CD4-positive, alpha-beta T cell (primary cell): ENCODE results near the gene CDHR2. TPM values are rescaled to one million over a fixed set of nuclear protein-coding genes. Genes with fewer than 3 reads are reported as not detected.

Experiments
- ATAC-seq: fragments of 200-7000 bp; cut with Tn5 transposase; one replicate; pipeline ENCODE4 v1.10.0; 2022; ENCODE audit warnings: mild to moderate bottlenecking; ENCODE audit not compliant: poor library complexity
- CTCF ChIA-PET: fragments of 350-600 bp; sonication (Branson Sonifier 250); formaldehyde crosslinking; loops from one replicate; lab custom pipeline; 2021; ENCODE audit warnings: antibody characterized with exemption, inconsistent platforms; lab: Charles Lee
- POLR2A ChIA-PET: fragments of 350-600 bp; sonication (Branson Sonifier 250); formaldehyde crosslinking; loops from one replicate; lab custom pipeline; 2021; ENCODE audit warnings: antibody characterized with exemption, inconsistent platforms; lab: Charles Lee
- DNase-seq, 14 experiments: peaks; one replicate each; pipeline ENCODE4 v3.0.0-alpha.2; 2013 to 2020; ENCODE audit warnings: mixed read lengths in 2 of 14
- H3K27ac ChIP-seq, 2 donors: one replicate each; pipeline versions ENCODE4 v1.5.1 to v1.7.0; 2013; ENCODE audit warnings: low read length in 2 of 2, low read depth in 1 of 2, mild to moderate bottlenecking in 1 of 2
- H3K27me3 ChIP-seq, 2 experiments: 1 replicate in 1 of 2; 2 replicates in 1 of 2; pipeline versions ENCODE4 v1.6.1 to v1.7.0; 2013; ENCODE audit warnings: low read length in 2 of 2, control low read depth in 1 of 2, mild to moderate bottlenecking in 1 of 2, moderate library complexity in 1 of 2; ENCODE audit not compliant: insufficient read depth in 2 of 2, control insufficient read depth in 1 of 2
- H3K36me3 ChIP-seq: one replicate; pipeline ENCODE4 v1.6.1; 2013; ENCODE audit warnings: low read length, control low read depth; ENCODE audit not compliant: insufficient read depth
- H3K4me1 ChIP-seq: one replicate; pipeline ENCODE4 v1.6.1; 2013; ENCODE audit warnings: low read length, control low read depth; ENCODE audit not compliant: insufficient read depth
- H3K4me3 ChIP-seq: one replicate; pipeline ENCODE4 v1.5.1; 2013; ENCODE audit warnings: mild to moderate bottlenecking, low read length, moderate library complexity
- H3K9me3 ChIP-seq, 2 experiments: 1 replicate in 1 of 2; 2 replicates in 1 of 2; pipeline versions ENCODE4 v1.6.1 to v1.7.0; 2013; ENCODE audit warnings: low read length in 2 of 2, mild to moderate bottlenecking in 2 of 2, control low read depth in 1 of 2, moderate library complexity in 1 of 2; ENCODE audit not compliant: control insufficient read depth in 1 of 2, insufficient read depth in 1 of 2
- H3K27ac Mint-ChIP-seq: one replicate; pipeline ENCODE4 v1.8.0; 2020; ENCODE audit warnings: mixed read lengths
- H3K27me3 Mint-ChIP-seq: one replicate; pipeline ENCODE4 v1.8.0; 2021; ENCODE audit warnings: mixed read lengths
- H3K36me3 Mint-ChIP-seq: one replicate; pipeline ENCODE4 v1.8.0; 2021; ENCODE audit warnings: low read depth, mixed read lengths
- H3K4me1 Mint-ChIP-seq: one replicate; pipeline ENCODE4 v1.8.0; 2021; ENCODE audit warnings: low read depth, mixed read lengths
- H3K4me3 Mint-ChIP-seq: one replicate; pipeline ENCODE4 v1.8.0; 2020; ENCODE audit warnings: mild to moderate bottlenecking, mixed read lengths
- H3K9me3 Mint-ChIP-seq: one replicate; pipeline ENCODE4 v1.8.0; 2020; ENCODE audit warnings: mixed read lengths
- intact Hi-C, 2 experiments: fragments of 100-400 bp; cut with DNase I in 1 of 2; cut with micrococcal nuclease in 1 of 2; formaldehyde crosslinking; loops; one replicate each; pipeline versions ENCODE4 v1.15.1 to v1.9.0; 2023 to 2025; cut with DNase I, micrococcal nuclease
- total RNA-seq, 174 experiments: library from RNA in 2 of 174; stranded (reverse) in 2 of 174; gene quantifications; one replicate each; pipeline ENCODE4 v1.2.3 and lab custom pipeline; 2021 to 2026
- TF ChIP-seq, protein P1 (sequence below): fragments of 200-600 bp; IDR thresholded peaks from one replicate; pipeline ENCODE4 v1.8.0; 2022; ENCODE audit warnings: antibody characterized with exemption, mild to moderate bottlenecking

The CDHR2 gene
- total RNA-seq, 2 experiments from 2014 or later: 1.6 to 2.0 TPM

DNA sequence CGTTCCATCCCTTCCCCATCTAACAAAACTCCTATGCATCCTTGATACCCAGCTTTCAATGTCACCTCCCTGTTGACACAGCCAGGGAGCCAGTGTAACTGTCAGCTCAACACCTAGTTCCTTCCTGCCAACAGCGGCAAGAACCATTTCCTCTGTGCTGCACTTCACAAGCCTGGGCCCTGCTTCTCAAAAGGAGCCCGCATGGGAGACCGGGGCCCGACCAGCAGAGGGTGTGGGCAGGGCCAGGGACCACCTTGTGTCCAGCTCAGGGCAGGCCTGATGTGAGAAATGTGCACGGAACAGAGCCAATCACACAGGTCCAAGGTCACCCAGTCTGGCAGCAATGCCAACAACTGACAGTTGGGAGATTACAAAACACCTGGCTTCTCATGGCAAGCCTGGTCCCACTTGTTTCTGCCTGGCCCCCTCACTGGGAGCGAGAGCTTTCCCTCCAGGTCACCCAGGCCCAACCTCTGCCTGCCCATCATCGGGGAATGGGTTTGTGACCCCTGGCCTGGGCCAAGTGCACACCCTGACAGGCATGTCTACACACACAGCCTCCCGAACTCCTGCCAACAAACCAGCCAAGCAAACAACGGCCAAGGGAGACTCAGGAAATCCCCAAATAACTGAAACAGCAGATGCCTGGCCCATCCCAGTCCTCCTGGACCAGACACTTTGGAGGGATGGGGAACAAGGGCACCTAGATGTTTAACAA is 15.1 kb upstream of the CDHR2 start:
- Histone ChIP-seq H3K27ac (peak overlapping the region; percentile 99), H3K4me1 (peaks cover 78% of the 10 kb centered on the region), H3K36me3 (peaks cover 35% of the 10 kb centered on the region), H3K4me3 (peak overlapping the region; percentile 98), H3K27me3 (no peaks in the 10 kb centered on the region), H3K9me3 (peaks cover 0 to 3% of the 10 kb centered on the region in 2 experiments)
- peak; percentile 8 for ATAC-seq
- ChIA-PET POLR2A (interaction anchor here (0.7 to 10.1 kb wide), 13 partner anchors 9 to 172 kb away, joined by 3 to 185 read pairs (median 5); partner anchors contain the start of genes CLTB, FAF2, HIGD2A and KIAA1191), CTCF (interaction anchor here (1.1 to 7.1 kb wide), 6 partner anchors 9 to 127 kb away, joined by 3 to 42 read pairs (median 9); partner anchors contain the start of genes CLTB and FAF2)
- TF ChIP-seq, protein P1, sequence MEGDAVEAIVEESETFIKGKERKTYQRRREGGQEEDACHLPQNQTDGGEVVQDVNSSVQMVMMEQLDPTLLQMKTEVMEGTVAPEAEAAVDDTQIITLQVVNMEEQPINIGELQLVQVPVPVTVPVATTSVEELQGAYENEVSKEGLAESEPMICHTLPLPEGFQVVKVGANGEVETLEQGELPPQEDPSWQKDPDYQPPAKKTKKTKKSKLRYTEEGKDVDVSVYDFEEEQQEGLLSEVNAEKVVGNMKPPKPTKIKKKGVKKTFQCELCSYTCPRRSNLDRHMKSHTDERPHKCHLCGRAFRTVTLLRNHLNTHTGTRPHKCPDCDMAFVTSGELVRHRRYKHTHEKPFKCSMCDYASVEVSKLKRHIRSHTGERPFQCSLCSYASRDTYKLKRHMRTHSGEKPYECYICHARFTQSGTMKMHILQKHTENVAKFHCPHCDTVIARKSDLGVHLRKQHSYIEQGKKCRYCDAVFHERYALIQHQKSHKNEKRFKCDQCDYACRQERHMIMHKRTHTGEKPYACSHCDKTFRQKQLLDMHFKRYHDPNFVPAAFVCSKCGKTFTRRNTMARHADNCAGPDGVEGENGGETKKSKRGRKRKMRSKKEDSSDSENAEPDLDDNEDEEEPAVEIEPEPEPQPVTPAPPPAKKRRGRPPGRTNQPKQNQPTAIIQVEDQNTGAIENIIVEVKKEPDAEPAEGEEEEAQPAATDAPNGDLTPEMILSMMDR: no peak
- no peaks in the 10 kb centered on the region for H3K27me3 Mint-ChIP-seq
- peaks cover 60% of the 10 kb centered on the region for H3K4me1 Mint-ChIP-seq
- peak overlapping the region; percentile 99 for H3K4me3 Mint-ChIP-seq
- H3K27ac Mint-ChIP-seq: peak overlapping the region; percentile 100
- intact Hi-C loops: loop anchor here (2.0 to 10.0 kb wide), 3 partner anchors 85 to 601 kb away; partner anchors contain the start of genes FAF2 (in 1 of the 2), HIGD2A (in 1 of the 2), NOP16 (in 1 of the 2) and NSD1 (in 1 of the 2)
- peaks cover 73% of the 10 kb centered on the region for H3K36me3 Mint-ChIP-seq
- no peaks in the 10 kb centered on the region for H3K9me3 Mint-ChIP-seq
- peak in 11 of 14 experiments; percentile 43 to 81 (median 64) for DNase-seq

DNA sequence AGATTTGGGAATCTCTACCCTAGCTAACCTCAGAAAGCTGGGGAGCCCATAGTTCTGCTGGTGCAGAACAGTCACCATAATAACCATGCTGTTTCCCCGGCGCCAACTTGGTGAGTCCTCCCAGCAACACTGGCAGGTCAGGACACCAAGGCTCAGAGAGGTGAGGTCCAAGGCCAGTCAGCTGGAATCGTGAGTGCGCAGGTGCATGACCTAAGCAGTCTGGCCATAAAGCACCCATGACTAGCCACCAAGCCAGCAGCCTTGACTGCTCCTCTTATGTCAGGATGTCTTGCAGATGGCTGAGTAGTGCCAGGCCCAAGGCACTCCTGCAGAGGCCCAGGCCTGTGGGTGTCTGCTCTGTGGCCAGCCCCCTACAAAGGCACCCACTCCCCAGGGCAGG is 14.5 kb upstream of the CDHR2 start:
- Mint-ChIP-seq H3K27ac (peak overlapping the region; percentile 100), H3K36me3 (peaks cover 67% of the 10 kb centered on the region), H3K4me1 (peaks cover 63% of the 10 kb centered on the region), H3K9me3 (no peaks in the 10 kb centered on the region), H3K4me3 (peak overlapping the region; percentile 99), H3K27me3 (no peaks in the 10 kb centered on the region)
- peaks cover 78% of the 10 kb centered on the region for H3K4me1 ChIP-seq
- TF ChIP-seq, protein P1: no peak
- H3K4me3 ChIP-seq: peak overlapping the region; percentile 98
- peaks cover 0 to 3% of the 10 kb centered on the region in 2 experiments for H3K9me3 ChIP-seq
- POLR2A ChIA-PET: interaction anchor here (1.3 to 10.1 kb wide), 13 partner anchors 9 to 892 kb away, joined by 3 to 185 read pairs (median 7); partner anchors contain the start of genes CLTB, FAF2, GRK6 and HIGD2A
- H3K27ac ChIP-seq: peak overlapping the region; percentile 99
- H3K27me3 ChIP-seq: no peaks in the 10 kb centered on the region
- ATAC-seq: no peak
- no peak for DNase-seq
- CTCF ChIA-PET: interaction anchor here (1.3 to 7.1 kb wide), 4 partner anchors 8 to 118 kb away, joined by 4 to 42 read pairs (median 24); partner anchors contain the start of genes CLTB and FAF2
- intact Hi-C loops: loop anchor here (2.0 to 10.0 kb wide), 7 partner anchors 38 to 1058 kb away; partner anchors contain the start of genes CLTB (in 1 of the 2), FAF2 (in 1 of the 2), HIGD2A (in 1 of the 2) and NOP16 (in 1 of the 2)
- H3K36me3 ChIP-seq: peaks cover 29% of the 10 kb centered on the region

DNA sequence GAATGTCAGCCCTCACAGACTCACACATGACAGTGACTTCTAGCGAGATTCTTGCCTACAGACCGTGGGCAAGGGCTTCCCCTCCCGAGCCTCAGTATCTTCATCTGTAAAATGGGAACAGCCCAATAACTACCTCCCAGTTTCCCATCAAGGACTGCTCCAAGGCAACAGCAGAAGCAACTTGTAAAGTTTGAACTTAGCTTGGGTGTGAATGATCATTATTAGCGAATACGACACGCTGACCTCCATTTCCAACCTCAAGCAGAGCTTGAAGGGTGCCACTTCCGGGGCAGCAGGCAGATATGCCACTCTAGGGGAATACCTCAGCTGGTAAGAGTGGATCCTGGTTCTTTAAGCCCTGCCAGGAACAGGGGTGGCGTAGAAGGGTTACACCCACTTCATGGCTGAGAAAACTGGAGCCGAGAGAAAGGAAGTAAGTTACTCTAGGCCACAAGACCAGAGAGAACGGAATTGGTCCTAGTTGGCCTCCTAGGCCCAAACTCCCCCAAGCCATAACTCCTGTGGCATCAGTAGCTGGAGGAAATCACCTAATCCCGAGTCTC is 14.0 kb upstream of the CDHR2 start:
- peaks cover 79% of the 10 kb centered on the region for H3K4me1 ChIP-seq
- H3K4me3 ChIP-seq: peak overlapping the region; percentile 98
- intact Hi-C loops: loop anchor here (2.0 to 10.0 kb wide), 7 partner anchors 37 to 1057 kb away; partner anchors contain the start of genes CLTB (in 1 of the 2), FAF2 (in 1 of the 2), HIGD2A (in 1 of the 2) and NOP16 (in 1 of the 2)
- peaks cover 0 to 3% of the 10 kb centered on the region in 2 experiments for H3K9me3 ChIP-seq
- H3K36me3 ChIP-seq: peaks cover 27% of the 10 kb centered on the region
- H3K4me1 Mint-ChIP-seq: peaks cover 65% of the 10 kb centered on the region
- DNase-seq (peak in 8 of 14 experiments; percentile 20 to 88 (median 51)), ATAC-seq (no peak)
- H3K27ac ChIP-seq: peak overlapping the region; percentile 99
- TF ChIP-seq, protein P1: no peak
- H3K27me3 ChIP-seq: no peaks in the 10 kb centered on the region
- POLR2A ChIA-PET: interaction anchor here (0.9 to 10.1 kb wide), 10 partner anchors 9 to 892 kb away, joined by 3 to 185 read pairs (median 12); partner anchors contain the start of genes CLTB, FAF2, GRK6 and TSPAN17
- peaks cover 63% of the 10 kb centered on the region for H3K36me3 Mint-ChIP-seq
- CTCF ChIA-PET: interaction anchor here (0.7 to 7.1 kb wide), 5 partner anchors 8 to 119 kb away, joined by 3 to 42 read pairs (median 10); partner anchors contain the start of genes CLTB and FAF2
- H3K9me3 Mint-ChIP-seq: no peaks in the 10 kb centered on the region
- peak overlapping the region; percentile 99 for H3K4me3 Mint-ChIP-seq
- H3K27me3 Mint-ChIP-seq: no peaks in the 10 kb centered on the region
- H3K27ac Mint-ChIP-seq: peak overlapping the region; percentile 100
